GM12891 (cell line): ENCODE measurements around the gene DNAH10. TPM values are rescaled to one million over a fixed set of nuclear protein-coding genes. Genes with fewer than 3 reads are reported as not detected.

Source experiments
- DNase-seq: peaks from one replicate; pipeline ENCODE4 v3.0.0; 2011; ENCODE audit warnings: low spot score; ENCODE audit not compliant: insufficient read length
- FAIRE-seq: peaks from 2 replicates; lab custom pipeline; 2011; peaks lifted over from hg19 to GRCh38; lab: Jason Lieb, UNC
- PAX5 ChIP-seq: IDR thresholded peaks from 2 replicates; pipeline ENCODE4 v1.6.1; 2011; ENCODE audit warnings: low read length, moderate library complexity, mild to moderate bottlenecking; ENCODE audit not compliant: insufficient read depth, severe bottlenecking
- POLR2A ChIP-seq: IDR thresholded peaks from 2 replicates; pipeline ENCODE4 v1.6.1; 2011; ENCODE audit warnings: low read depth, low read length, control low read depth
- POLR2AphosphoS5 ChIP-seq: IDR thresholded peaks from 2 replicates; pipeline ENCODE4 v1.6.1; 2011; ENCODE audit warnings: low read depth, low read length, control low read depth
- POU2F2 ChIP-seq: IDR thresholded peaks from 2 replicates; pipeline ENCODE4 v1.6.1; 2011; ENCODE audit warnings: low read depth, mild to moderate bottlenecking, control low read depth, low read length, moderate library complexity
- SPI1 ChIP-seq: IDR thresholded peaks from 2 replicates; pipeline ENCODE4 v1.6.1; 2011; ENCODE audit warnings: low read depth, low read length, control low read depth
- TAF1 ChIP-seq: IDR thresholded peaks from 2 replicates; pipeline ENCODE4 v1.6.1; 2011; ENCODE audit warnings: low read depth, low read length, control low read depth
- polyA plus RNA-seq: library from polyadenylated mRNA; unstranded; fragments of >200 nt; gene quantifications from one replicate; pipeline ENCODE4 v1.2.1, GENCODE V29; 2012; ENCODE audit warnings: low read depth, missing spikeins, inconsistent platforms; ENCODE audit not compliant: missing spikeins

The DNAH10 gene
- 0.10 TPM for polyA plus RNA-seq

DNA sequence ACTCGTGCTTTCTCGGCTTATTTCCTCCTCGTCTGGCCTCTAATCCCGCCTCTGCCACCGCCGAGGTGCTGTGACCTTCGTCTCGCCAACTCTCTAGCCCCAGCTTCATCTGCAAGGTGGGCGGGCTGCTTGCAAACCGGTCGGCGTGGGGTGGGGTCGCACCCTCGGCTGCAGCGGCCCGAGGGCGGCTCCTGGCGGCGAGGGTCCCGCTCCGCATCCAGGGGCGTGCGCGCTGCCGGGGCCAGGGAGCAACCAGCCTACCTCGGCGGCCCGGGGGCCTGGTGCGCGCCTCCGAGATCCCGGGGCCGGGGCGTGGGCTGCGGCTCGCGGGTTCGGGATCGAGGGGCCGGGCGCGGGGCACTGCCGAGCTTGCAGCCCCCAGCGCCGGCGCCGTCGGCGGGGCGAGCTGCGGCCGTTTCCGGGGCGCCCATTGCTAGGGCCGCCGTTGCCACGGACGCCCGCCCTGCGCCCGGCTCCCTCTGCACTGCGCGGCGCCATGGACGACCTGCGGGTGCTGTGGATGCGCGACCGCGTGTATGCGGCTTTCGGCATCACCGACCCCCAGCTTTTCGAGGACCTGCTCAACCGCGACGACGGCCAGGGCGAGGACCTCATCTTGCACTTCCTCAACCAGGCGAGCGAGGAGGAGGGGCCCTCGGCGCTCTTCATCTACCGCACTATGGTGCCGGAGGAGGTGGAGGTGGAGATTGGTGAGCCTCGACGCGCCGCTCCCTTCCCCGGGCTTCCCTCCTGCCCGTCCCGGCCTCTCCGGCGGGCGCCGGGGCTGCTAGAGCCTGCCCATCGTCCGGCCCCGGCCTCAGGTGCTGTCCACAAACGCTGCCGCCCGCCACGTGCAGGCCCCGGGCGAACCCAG is at the start of gene DNAH10:
TSS of gene DNAH10 (plus strand) at position 461 of the 874 bp plus-strand sequence. CDS start at position 497, 36 bp downstream.
- TF ChIP-seq POU2F2 (no peak), PAX5 (peak; percentile 55), SPI1 (peak; percentile 73)
- FAIRE-seq (peak; percentile 90), DNase-seq (peak; percentile 58)

DNA sequence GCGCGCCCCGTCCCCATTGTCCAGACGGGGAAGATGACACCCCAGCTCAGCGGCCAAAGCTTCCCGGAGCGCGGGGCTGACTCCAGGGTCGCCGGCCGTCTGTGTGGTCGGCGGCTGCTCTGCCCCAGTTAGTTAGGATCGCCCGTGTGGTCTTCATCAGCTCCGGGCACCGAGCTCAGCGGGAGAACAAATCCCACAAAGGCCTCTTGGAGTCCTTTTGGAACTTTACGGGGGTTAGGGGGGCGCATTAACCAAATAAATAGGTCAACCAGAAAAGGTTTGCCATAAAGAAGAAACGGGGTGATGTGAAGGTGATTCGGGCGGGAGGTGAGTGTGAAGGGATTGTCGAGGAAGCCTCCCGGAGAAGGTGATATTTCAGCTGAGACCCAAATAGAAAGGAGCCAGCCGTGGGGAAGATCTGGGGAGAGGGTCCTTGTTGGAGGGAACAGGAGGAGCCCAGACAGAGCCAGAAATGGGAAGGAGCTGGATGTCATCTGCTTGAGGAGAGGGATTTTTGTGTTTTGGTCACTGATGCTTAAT is 49.3 kb upstream of the DNAH10 start:
- no peak for FAIRE-seq
- no peak for TF ChIP-seq POLR2A
- TF ChIP-seq SPI1: no peak
- TF ChIP-seq TAF1: no peak
- TF ChIP-seq POU2F2: no peak
- TF ChIP-seq POLR2AphosphoS5: no peak
- no peak for TF ChIP-seq PAX5
- DNase-seq: no peak

DNA sequence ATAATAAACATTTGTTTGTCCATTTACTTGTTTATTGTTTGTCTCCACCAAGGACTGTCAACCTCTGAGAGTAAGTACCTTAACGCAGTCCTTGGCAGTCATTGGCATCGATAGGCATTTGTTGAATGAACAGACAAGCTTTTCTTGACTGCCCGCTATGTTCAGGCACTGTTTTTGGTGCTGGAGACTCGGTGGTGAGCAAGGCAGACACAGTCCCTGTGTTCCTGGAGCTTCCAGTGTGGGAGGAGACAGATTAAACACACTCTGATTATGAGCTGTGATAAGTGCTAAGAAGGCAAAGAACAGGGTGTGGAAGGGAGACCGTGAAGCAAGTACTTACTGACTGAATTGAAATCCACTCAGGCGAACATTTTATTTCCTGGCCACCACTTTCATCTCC is 48.7 kb upstream of the DNAH10 start:
- FAIRE-seq: no peak
- no peak for DNase-seq
- no peak for TF ChIP-seq POU2F2
- no peak for TF ChIP-seq POLR2A
- no peak for TF ChIP-seq PAX5
- 0 out of 2 replicates have a peak, but pooled peaks have one; percentile 30 for TF ChIP-seq TAF1
- no peak for TF ChIP-seq SPI1
- no peak for TF ChIP-seq POLR2AphosphoS5

GRCh38 chr12:123713823-123714585 is 48.1 kb upstream of the DNAH10 start:
- peak; percentile 54 for TF ChIP-seq POLR2A
- peak; percentile 72 for TF ChIP-seq POLR2AphosphoS5
- 0 out of 2 replicates have a peak, but pooled peaks have one; percentile 8 for TF ChIP-seq TAF1
- TF ChIP-seq POU2F2: 0 out of 2 replicates have a peak, but pooled peaks have one; percentile 21
- TF ChIP-seq PAX5: no peak
- TF ChIP-seq SPI1: 0 out of 2 replicates have a peak, but pooled peaks have one; percentile 11
- FAIRE-seq (no peak), DNase-seq (no peak)

DNA sequence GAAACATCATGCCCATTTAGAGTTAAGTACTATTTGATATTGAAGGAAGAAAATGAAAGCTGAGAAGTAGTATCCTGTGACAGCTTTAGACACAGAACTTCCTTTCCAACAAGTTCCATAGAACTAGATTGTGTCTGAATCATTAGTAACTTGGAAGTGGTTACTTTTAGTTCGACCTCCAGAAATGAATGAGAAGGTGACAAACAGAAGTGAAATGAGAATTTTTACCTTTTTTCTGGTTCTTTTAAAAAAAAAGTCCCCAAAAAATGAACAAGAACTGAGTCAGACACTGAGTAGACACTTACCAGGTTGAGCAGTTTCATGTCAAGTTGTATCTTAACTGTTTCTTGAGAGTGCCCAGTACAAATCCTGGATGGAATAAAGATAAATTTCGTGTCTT is 46.9 kb upstream of the DNAH10 start:
- DNase-seq: no peak
- FAIRE-seq: no peak
- TF ChIP-seq POU2F2 (no peak), TAF1 (no peak), SPI1 (no peak), POLR2AphosphoS5 (no peak), PAX5 (no peak), POLR2A (no peak)

DNA sequence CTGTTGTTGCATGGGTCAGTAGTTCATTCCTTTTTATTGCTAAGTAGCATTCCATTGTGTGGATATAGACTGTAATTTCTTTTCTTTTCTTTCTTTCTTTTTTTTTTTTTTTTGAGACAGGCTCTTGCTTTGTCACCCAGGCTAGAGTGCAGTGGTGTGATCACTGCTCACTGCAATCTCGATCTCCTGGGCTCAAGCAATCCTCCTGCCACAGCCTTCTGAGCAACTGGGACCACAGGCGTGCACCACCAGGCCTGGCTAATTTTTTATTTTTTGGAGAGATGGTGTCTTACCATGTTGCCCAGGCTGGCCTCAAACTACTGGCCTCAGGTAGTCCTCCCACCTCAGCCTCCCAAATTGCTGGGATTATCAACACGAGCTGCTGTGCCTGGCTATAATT is 44.8 kb upstream of the DNAH10 start:
- no peak for FAIRE-seq
- no peak for DNase-seq
- TF ChIP-seq TAF1 (no peak), POLR2AphosphoS5 (no peak), SPI1 (no peak), POLR2A (no peak), POU2F2 (no peak), PAX5 (no peak)

DNA sequence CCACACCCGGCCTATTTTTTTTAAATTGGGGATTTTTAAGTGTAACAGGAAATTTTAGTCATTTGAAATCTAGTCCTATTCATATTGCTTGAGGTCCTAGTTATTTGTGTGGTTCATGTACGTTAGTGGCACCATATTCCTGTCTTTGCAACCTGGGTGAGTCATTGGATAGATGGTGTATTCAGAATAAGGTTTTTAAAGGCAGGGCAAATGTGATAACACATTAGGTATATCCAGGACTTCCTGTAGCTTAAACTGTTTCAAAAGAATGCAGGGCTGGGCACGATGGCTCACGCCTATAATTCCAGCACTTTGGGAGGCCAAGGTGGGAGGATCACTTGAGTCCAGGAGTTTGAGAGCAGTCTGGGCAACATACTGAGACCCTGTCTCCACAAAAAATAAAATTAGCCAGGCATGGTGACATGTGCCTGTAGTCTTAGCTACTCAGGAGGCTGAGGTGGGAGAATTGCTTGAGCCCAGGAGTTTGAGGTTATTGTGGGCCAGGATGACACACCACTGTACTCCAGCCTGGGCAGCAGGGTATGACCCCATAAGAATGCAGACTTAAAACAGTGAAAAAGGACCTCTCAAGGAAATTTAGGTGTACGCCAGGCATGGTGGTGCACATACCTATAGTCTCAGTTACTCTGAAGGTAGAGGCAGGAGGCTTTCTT is 41.8 kb upstream of the DNAH10 start:
- TF ChIP-seq TAF1: no peak
- TF ChIP-seq POLR2A: no peak
- TF ChIP-seq POU2F2: no peak
- no peak for TF ChIP-seq SPI1
- TF ChIP-seq PAX5: no peak
- no peak for TF ChIP-seq POLR2AphosphoS5
- DNase-seq: no peak
- no peak for FAIRE-seq

DNA sequence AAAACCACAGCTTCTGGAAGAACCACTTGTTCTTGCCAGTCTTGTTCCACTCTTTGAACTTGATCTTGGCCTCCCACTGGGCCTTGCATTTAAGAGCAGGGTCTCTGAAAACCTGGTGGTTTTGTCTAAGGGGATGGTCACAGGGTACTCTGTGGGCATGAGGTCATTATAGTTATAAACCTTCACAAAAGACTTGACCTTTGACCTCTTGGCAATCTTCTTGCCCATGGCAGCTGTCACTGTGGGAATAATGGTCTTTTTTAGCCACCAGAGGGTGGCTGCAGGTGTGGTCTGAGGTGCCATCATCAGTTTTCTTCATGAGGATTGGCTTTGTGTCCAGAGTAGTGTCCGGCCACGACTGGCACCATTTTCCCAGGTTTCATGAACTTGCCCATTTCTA is 40.9 kb upstream of the DNAH10 start:
- no peak for DNase-seq
- FAIRE-seq: no peak
- no peak for TF ChIP-seq POLR2A
- TF ChIP-seq POLR2AphosphoS5: no peak
- TF ChIP-seq POU2F2: no peak
- TF ChIP-seq PAX5: no peak
- TF ChIP-seq SPI1: no peak
- no peak for TF ChIP-seq TAF1
